ENCODE data around the gene DNAJB8. TPM values are rescaled to one million over a fixed set of nuclear protein-coding genes. Genes with fewer than 3 reads are reported as not detected.

DNAJB8 gene
- total RNA-seq, 2 experiments from 2014 or later = not detected

- CTCF ChIA-PET = interaction anchor here (0.6 to 4.4 kb wide), 24 partner anchors 9 to 330 kb away, joined by 3 to 47 read pairs (median 6); partner anchors contain the start of gene GATA2
- Mint-ChIP-seq H3K27me3 (peaks cover 12% of the 10 kb centered on the region), H3K4me3 (no peak overlapping the region), H3K27ac (no peak overlapping the region), H3K36me3 (no peaks in the 10 kb centered on the region), H3K9me3 (no peaks in the 10 kb centered on the region), H3K4me1 (ENCODE audit: low read depth) (no peaks in the 10 kb centered on the region)
- DNase-seq = no peak
- POLR2A ChIA-PET = no interaction called here
- intact Hi-C loops (cut with micrococcal nuclease) = loop anchor here (5.0 kb wide), 1 partner anchor 157 kb away; no protein-coding TSS in a partner anchor
Measured at GRCh38 chr3:128425142-128425845, 41.4 kb downstream of the DNAJB8 start.

GRCh38 chr3:128424508-128425069 is 42.1 kb downstream of the DNAJB8 start:
- Mint-ChIP-seq H3K27ac (no peak overlapping the region), H3K4me1 (ENCODE audit: low read depth) (no peaks in the 10 kb centered on the region), H3K27me3 (peaks cover 9% of the 10 kb centered on the region), H3K36me3 (no peaks in the 10 kb centered on the region), H3K4me3 (no peak overlapping the region), H3K9me3 (no peaks in the 10 kb centered on the region)
- ChIA-PET POLR2A (no interaction called here), CTCF (interaction anchor here (0.6 to 4.4 kb wide), 9 partner anchors 10 to 183 kb away, joined by 3 to 47 read pairs (median 6); partner anchors contain the start of gene GATA2)
- DNase-seq = no peak
- intact Hi-C loops (cut with micrococcal nuclease) = loop anchor here (5.0 kb wide), 1 partner anchor 158 kb away; no protein-coding TSS in a partner anchor

GRCh38 chr3:128423525-128424147 is 43.1 kb downstream of the DNAJB8 start:
- Mint-ChIP-seq H3K27ac (no peak overlapping the region), H3K36me3 (peaks cover 1% of the 10 kb centered on the region), H3K4me3 (no peak overlapping the region), H3K27me3 (peaks cover 7% of the 10 kb centered on the region), H3K4me1 (ENCODE audit: low read depth) (no peaks in the 10 kb centered on the region), H3K9me3 (no peaks in the 10 kb centered on the region)
- DNase-seq = no peak
- intact Hi-C loops (cut with micrococcal nuclease) = no loop called here
- ChIA-PET CTCF (interaction anchor here (0.5 to 1.6 kb wide), 4 partner anchors 11 to 422 kb away, joined by 3 to 4 read pairs (median 3); no protein-coding TSS in a partner anchor), POLR2A (no interaction called here)

- Mint-ChIP-seq H3K27me3 (peaks cover 5% of the 10 kb centered on the region), H3K27ac (no peak overlapping the region), H3K36me3 (peaks cover 1% of the 10 kb centered on the region), H3K4me1 (ENCODE audit: low read depth) (no peaks in the 10 kb centered on the region), H3K9me3 (no peaks in the 10 kb centered on the region), H3K4me3 (no peak overlapping the region)
- ChIA-PET CTCF (interaction anchor here (1.2 to 1.6 kb wide), 2 partner anchors 11 to 74 kb away, joined by 3 read pairs; no protein-coding TSS in a partner anchor), POLR2A (no interaction called here)
- DNase-seq = no peak
- intact Hi-C loops (cut with micrococcal nuclease) = no loop called here
Measured at GRCh38 chr3:128422762-128423524, 43.7 kb downstream of the DNAJB8 start.

DNA sequence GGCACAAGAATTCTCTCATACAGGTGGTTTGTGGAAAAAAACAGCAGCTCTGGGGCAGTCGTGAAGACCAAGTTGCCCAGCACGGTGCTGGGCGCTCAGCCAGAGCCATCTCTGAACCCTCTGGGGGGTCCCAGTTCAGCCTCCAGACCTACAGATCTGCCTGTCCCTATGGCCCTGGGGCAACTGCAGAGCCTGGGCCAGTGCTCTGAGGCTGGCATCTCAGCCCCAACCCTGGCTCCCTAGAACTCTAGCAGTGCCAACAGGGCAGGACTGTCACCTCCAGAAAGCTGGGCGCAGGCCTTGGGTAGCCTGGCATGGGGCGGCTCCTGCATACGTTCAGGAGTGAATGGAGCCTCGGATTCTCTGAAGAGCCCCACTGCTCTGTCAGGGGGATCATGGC is 44.7 kb downstream of the DNAJB8 start:
- CTCF ChIA-PET = no interaction called here

DNA sequence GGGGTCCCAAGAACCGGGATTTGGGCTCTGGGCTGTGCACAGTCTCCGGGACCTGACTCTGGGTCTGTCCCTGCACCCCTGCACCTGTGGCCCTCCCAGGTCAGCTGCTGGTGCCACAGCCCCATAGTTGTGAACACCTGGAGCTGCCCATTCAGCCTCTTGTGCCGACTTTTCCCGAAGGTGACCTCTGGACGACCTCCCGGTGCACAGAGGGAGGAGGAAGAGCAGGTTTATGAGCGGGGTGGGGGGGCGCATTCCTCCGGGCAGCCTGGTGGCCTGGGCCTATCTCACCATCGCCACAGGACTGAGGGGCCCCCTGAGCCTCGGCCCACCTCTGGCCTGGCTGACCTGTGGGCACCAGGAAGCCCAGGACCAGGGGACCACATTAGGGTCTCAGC is 45.3 kb downstream of the DNAJB8 start:
- intact Hi-C loops (cut with micrococcal nuclease) = no loop called here
- Mint-ChIP-seq H3K4me3 (no peak overlapping the region), H3K36me3 (peaks cover 1% of the 10 kb centered on the region)

More for the DNA sequence above, 44.7 kb downstream of the DNAJB8 start:
- intact Hi-C loops (cut with micrococcal nuclease) = no loop called here
- H3K27me3 Mint-ChIP-seq = peaks cover under 1% of the 10 kb centered on the region
- no peak overlapping the region for H3K4me3 Mint-ChIP-seq
- DNase-seq = no peak
- H3K27ac Mint-ChIP-seq = no peak overlapping the region
- no peaks in the 10 kb centered on the region for H3K9me3 Mint-ChIP-seq
- H3K36me3 Mint-ChIP-seq = peaks cover 1% of the 10 kb centered on the region
- POLR2A ChIA-PET = interaction anchor here (0.7 kb wide), 1 partner anchor 50 kb away, joined by 3 read pairs; no protein-coding TSS in a partner anchor
- H3K4me1 Mint-ChIP-seq (ENCODE audit: low read depth) = no peaks in the 10 kb centered on the region

GRCh38 chr3:128420720-128421438 is 45.8 kb downstream of the DNAJB8 start:
- ChIA-PET POLR2A (no interaction called here), CTCF (no interaction called here)
- Mint-ChIP-seq H3K27ac (no peak overlapping the region), H3K4me1 (ENCODE audit: low read depth) (no peaks in the 10 kb centered on the region), H3K9me3 (no peaks in the 10 kb centered on the region), H3K27me3 (no peaks in the 10 kb centered on the region), H3K36me3 (peaks cover 1% of the 10 kb centered on the region), H3K4me3 (no peak overlapping the region)
- DNase-seq = no peak
- intact Hi-C loops (cut with micrococcal nuclease) = no loop called here

More for the DNA sequence above, 45.3 kb downstream of the DNAJB8 start:
- H3K27me3 Mint-ChIP-seq = no peaks in the 10 kb centered on the region
- no peaks in the 10 kb centered on the region for H3K4me1 Mint-ChIP-seq (ENCODE audit: low read depth)
- POLR2A ChIA-PET = interaction anchor here (0.7 kb wide), 1 partner anchor 51 kb away, joined by 3 read pairs; no protein-coding TSS in a partner anchor
- H3K27ac Mint-ChIP-seq = no peak overlapping the region
- CTCF ChIA-PET = no interaction called here
- H3K9me3 Mint-ChIP-seq = no peaks in the 10 kb centered on the region
- DNase-seq = no peak

DNA sequence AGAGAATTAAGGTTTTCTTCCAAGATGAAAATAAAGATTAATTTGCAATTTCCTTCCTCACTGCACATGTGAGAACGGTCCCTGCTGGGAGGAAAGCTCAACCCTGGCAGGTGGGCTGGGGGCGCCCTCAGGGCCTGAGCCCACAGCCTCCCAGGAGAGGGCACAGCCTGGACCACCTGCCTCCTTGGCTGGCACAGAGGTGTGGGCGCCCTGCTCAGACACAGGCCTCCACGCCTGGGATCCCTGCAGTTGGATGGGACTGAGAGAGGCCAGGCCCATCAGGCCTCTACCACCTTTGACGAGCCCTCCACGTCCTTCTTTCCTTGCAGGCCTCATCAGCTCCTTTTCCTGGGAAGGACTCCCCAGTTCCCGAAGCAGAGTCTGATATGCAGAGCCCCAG is 46.4 kb downstream of the DNAJB8 start:
- POLR2A ChIA-PET = no interaction called here
- H3K9me3 Mint-ChIP-seq = no peaks in the 10 kb centered on the region
- no peaks in the 10 kb centered on the region for H3K27me3 Mint-ChIP-seq
- DNase-seq = no peak
- no peaks in the 10 kb centered on the region for H3K4me1 Mint-ChIP-seq (ENCODE audit: low read depth)
- H3K4me3 Mint-ChIP-seq = no peak overlapping the region
- CTCF ChIA-PET = no interaction called here
- intact Hi-C loops (cut with micrococcal nuclease) = no loop called here
- H3K27ac Mint-ChIP-seq = no peak overlapping the region
- peaks cover 1% of the 10 kb centered on the region for H3K36me3 Mint-ChIP-seq

GRCh38 chr3:128419311-128419710 is 47.4 kb downstream of the DNAJB8 start:
- H3K4me3 Mint-ChIP-seq = no peak overlapping the region
- no peak for DNase-seq
- H3K27me3 Mint-ChIP-seq = no peaks in the 10 kb centered on the region
- intact Hi-C loops (cut with micrococcal nuclease) = no loop called here
- ChIA-PET CTCF (no interaction called here), POLR2A (no interaction called here)
- H3K4me1 Mint-ChIP-seq (ENCODE audit: low read depth) = no peaks in the 10 kb centered on the region
- H3K36me3 Mint-ChIP-seq = peaks cover 1% of the 10 kb centered on the region
- H3K9me3 Mint-ChIP-seq = no peaks in the 10 kb centered on the region
- H3K27ac Mint-ChIP-seq = no peak overlapping the region

DNA sequence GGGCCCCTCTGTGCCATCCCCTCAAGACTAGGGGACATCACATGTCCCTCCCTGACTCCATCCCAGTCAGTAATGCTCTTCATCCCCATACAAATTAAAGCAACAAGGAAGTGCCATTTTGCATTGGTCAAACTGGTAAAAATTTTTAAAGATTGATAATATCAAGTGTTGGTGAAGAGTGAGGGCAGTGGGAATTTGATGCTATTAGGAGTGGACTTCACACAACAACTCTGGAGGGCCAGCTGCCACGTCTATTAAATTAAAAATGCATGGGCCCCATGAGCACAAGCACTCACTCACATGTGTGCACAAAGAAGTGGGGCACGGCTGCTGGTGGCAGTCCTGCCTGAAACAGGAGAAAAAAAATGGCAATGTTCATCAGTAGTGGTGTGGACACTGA is 47.8 kb downstream of the DNAJB8 start:
- no peaks in the 10 kb centered on the region for H3K4me1 Mint-ChIP-seq (ENCODE audit: low read depth)
- no peaks in the 10 kb centered on the region for H3K9me3 Mint-ChIP-seq
- intact Hi-C loops (cut with micrococcal nuclease) = no loop called here
- no peak for DNase-seq
- ChIA-PET CTCF (no interaction called here), POLR2A (no interaction called here)
- no peaks in the 10 kb centered on the region for H3K27me3 Mint-ChIP-seq
- no peak overlapping the region for H3K4me3 Mint-ChIP-seq
- peaks cover 1% of the 10 kb centered on the region for H3K36me3 Mint-ChIP-seq
- H3K27ac Mint-ChIP-seq = no peak overlapping the region

- Mint-ChIP-seq H3K36me3 (peaks cover 1% of the 10 kb centered on the region), H3K4me1 (ENCODE audit: low read depth) (no peaks in the 10 kb centered on the region), H3K27ac (no peak overlapping the region), H3K4me3 (no peak overlapping the region), H3K9me3 (no peaks in the 10 kb centered on the region), H3K27me3 (no peaks in the 10 kb centered on the region)
- intact Hi-C loops (cut with micrococcal nuclease) = no loop called here
- CTCF ChIA-PET = interaction anchor here (1.0 kb wide), 1 partner anchor 9 kb away, joined by 4 read pairs; no protein-coding TSS in a partner anchor
- POLR2A ChIA-PET = no interaction called here
- DNase-seq = no peak
Measured at GRCh38 chr3:128416578-128417211, 50.0 kb downstream of the DNAJB8 start.
